GM19468 (cell line): ENCODE results near the gene MAB21L1.

Experiments
- ATAC-seq: cut with Tn5 transposase; IDR thresholded peaks from one replicate; pipeline ENCODE4 v1.9.1; 2021; ENCODE audit warnings: mild to moderate bottlenecking, moderate library complexity, moderate number of reproducible peaks; ENCODE audit not compliant: unreplicated experiment; ENCODE audit errors: extremely low read depth

The MAB21L1 gene

GRCh38 chr13:35455022-35455421 lies 21.5 kb downstream of the MAB21L1 start:
- ATAC-seq: no peak

DNA sequence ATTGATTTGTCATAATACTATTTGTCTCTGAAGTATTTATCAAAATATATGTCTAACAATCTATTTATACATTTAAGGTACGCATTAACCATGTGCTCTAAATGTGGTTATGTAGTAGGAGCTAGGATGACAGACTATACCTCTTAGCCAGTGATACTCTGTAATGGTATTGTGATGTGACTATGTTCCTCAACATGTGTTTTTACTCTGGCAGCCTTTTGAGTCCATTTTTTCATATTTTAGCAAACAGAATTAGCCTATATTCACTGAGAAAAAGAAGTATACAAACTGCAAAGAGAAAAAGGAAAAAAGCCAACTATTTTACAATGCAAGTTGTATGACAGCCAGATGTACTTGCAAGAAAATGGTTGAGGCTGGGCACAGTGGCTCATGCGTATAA lies 26.7 kb downstream of the MAB21L1 start:
- no peak for ATAC-seq

DNA sequence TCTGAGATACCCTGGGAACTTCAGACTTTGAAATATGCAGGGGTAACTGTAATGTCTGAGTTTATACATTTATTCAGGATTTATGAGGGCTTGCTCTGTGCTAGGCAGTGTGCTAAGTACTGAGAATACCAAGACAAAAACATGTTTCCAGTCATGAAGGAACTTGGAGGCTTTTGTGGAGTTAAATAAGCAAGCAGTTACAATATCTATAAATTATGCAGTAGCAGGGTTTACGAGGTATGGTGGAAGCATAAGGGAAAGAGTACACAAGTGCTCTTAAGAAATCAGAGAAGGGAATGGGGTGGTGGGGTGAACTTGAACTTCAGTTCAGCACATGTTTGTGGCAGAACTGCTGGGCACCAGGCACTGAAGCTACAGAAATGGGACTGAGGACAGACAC lies 28.0 kb downstream of the MAB21L1 start:
- no peak for ATAC-seq
